A549 (cell line): ENCODE results near the gene TENM3. TPM values are rescaled to one million over a fixed set of nuclear protein-coding genes. Genes with fewer than 3 reads are reported as not detected.

Experiments used
- ATAC-seq, 2 experiments: fragments of 200-7000 bp in 1 of 2; fragments of >200 bp in 1 of 2; cut with Nextera tagmentation in 1 of 2; cut with Tn5 transposase in 1 of 2; 3 replicates each; pipeline versions ENCODE4 v1.8.0 to v1.9.1; 2018 to 2020; ENCODE audit warnings: mild to moderate bottlenecking in 1 of 2, moderate library complexity in 1 of 2
- CTCF ChIA-PET: fragments of 300-600 bp; sonication (Branson Sonifier 250); formaldehyde crosslinking; extraction: SDS; loops from one replicate; lab custom pipeline; 2021; ENCODE audit warnings: antibody characterized with exemption, inconsistent platforms; lab: Yijun Ruan, JAX
- POLR2A ChIA-PET: fragments of 350-600 bp; formaldehyde crosslinking; extraction: SDS; loops from one replicate; lab custom pipeline; 2021; ENCODE audit warnings: antibody characterized with exemption, inconsistent platforms; lab: Yijun Ruan, JAX
- DNase-seq, 2 experiments: peaks; one replicate each; pipeline versions ENCODE4 v3.0.0 to v3.0.0-alpha.2; 2011 to 2016; ENCODE audit warnings: low read depth in 1 of 2, low spot score in 1 of 2
- FAIRE-seq: peaks from 2 replicates; lab custom pipeline; 2011; peaks lifted over from hg19 to GRCh38; lab: Jason Lieb, UNC
- H3K27ac ChIP-seq, 2 experiments: fragments of >200 bp; sonication (Bioruptor Twin); formaldehyde crosslinking; 3 replicates each; pipeline ENCODE4 v1.5.1; 2016 to 2017
- H3K4me1 ChIP-seq: fragments of >200 bp; sonication (Bioruptor Twin); formaldehyde crosslinking; 3 replicates; pipeline ENCODE4 v1.6.1; 2016
- H3K4me2 ChIP-seq: fragments of >200 bp; sonication (Bioruptor Twin); formaldehyde crosslinking; 3 replicates; pipeline ENCODE4 v1.6.1; 2016
- H3K4me3 ChIP-seq: fragments of >200 bp; sonication (Bioruptor Twin); formaldehyde crosslinking; 3 replicates; pipeline ENCODE4 v1.5.1; 2016
- H3K9me3 ChIP-seq: fragments of >200 bp; sonication (Bioruptor Twin); formaldehyde crosslinking; 3 replicates; pipeline ENCODE4 v1.6.1; 2016
- ATOH8 ChIP-seq: fragments of 250-450 bp; sonication (Bioruptor Pico); IDR thresholded peaks from 2 replicates; pipeline ENCODE4 v1.5.0; 2020; ENCODE audit warnings: low read depth, mild to moderate bottlenecking, moderate library complexity
- BHLHE40 ChIP-seq: IDR thresholded peaks from 2 replicates; pipeline ENCODE4 v1.6.1; 2012; ENCODE audit warnings: low read depth, low read length, inconsistent platforms
- CBX2 ChIP-seq: fragments of 200-600 bp; sonication (generic); IDR thresholded peaks from 2 replicates; pipeline ENCODE4 v1.6.1; 2016; ENCODE audit warnings: low read depth, mild to moderate bottlenecking, borderline replicate concordance
- CEBPB ChIP-seq, 2 experiments: fragments of >200 bp in 1 of 2; sonication (Bioruptor Twin) in 1 of 2; formaldehyde crosslinking in 1 of 2; IDR thresholded peaks; 2 replicates each; pipeline ENCODE4 v1.6.1; 2012 to 2016
- E2F6 ChIP-seq: IDR thresholded peaks from 2 replicates; pipeline ENCODE4 v1.6.1; 2012; ENCODE audit warnings: low read depth, borderline replicate concordance
- EP300 ChIP-seq, 2 experiments: fragments of >200 bp; sonication (Bioruptor Twin); formaldehyde crosslinking; IDR thresholded peaks; 2 replicates in 1 of 2; 3 replicates in 1 of 2; pipeline ENCODE4 v1.6.1; 2016 to 2017
- ESRRA ChIP-seq: fragments of 150-350 bp; IDR thresholded peaks from 2 replicates; pipeline ENCODE4 v1.6.1; 2014; ENCODE audit warnings: mild to moderate bottlenecking, low read length, borderline replicate concordance
- FOSB ChIP-seq: fragments of 250-450 bp; sonication (Bioruptor Pico); IDR thresholded peaks from 2 replicates; pipeline ENCODE4 v1.5.0; 2020; ENCODE audit warnings: mild to moderate bottlenecking, moderate library complexity
- HDAC2 ChIP-seq: fragments of 200-600 bp; sonication (generic); IDR thresholded peaks from 2 replicates; pipeline ENCODE4 v1.6.1; 2016
- HOXB13 ChIP-seq: fragments of 250-450 bp; sonication (Bioruptor Pico); IDR thresholded peaks from 2 replicates; pipeline ENCODE4 v1.5.0; 2020; ENCODE audit warnings: low read depth, mild to moderate bottlenecking, moderate library complexity
- JUN ChIP-seq, 2 experiments: fragments of >200 bp; sonication (Bioruptor Twin); formaldehyde crosslinking; IDR thresholded peaks; 2 replicates in 1 of 2; 3 replicates in 1 of 2; pipeline ENCODE4 v1.6.1; 2016 to 2017
- JUNB ChIP-seq: fragments of >200 bp; sonication (Bioruptor Twin); formaldehyde crosslinking; IDR thresholded peaks from 2 replicates; pipeline ENCODE4 v1.6.1; 2016
- MAFK ChIP-seq: fragments of 450-650 bp; IDR thresholded peaks from 2 replicates; pipeline ENCODE4 v1.6.1; 2014; ENCODE audit not compliant: partially characterized antibody
- PHF8 ChIP-seq: fragments of 200-600 bp; sonication (generic); IDR thresholded peaks from 2 replicates; pipeline ENCODE4 v1.6.1; 2016; ENCODE audit warnings: low read depth, mild to moderate bottlenecking, antibody characterized with exemption, moderate library complexity, borderline replicate concordance
- POLR2A ChIP-seq: IDR thresholded peaks from 2 replicates; pipeline ENCODE4 v1.6.1; 2012; ENCODE audit warnings: mild to moderate bottlenecking, low read length
- RAD21 ChIP-seq, 2 experiments: fragments of >200 bp in 1 of 2; sonication (Bioruptor Twin) in 1 of 2; formaldehyde crosslinking in 1 of 2; IDR thresholded peaks in 1 of 2; conservative IDR thresholded peaks in 1 of 2; 2 replicates in 1 of 2; 3 replicates in 1 of 2; pipeline ENCODE4 v1.6.1; 2012 to 2018; ENCODE audit warnings: inconsistent platforms in 1 of 2
- RFX5 ChIP-seq: fragments of 450-650 bp; IDR thresholded peaks from 2 replicates; pipeline ENCODE4 v1.7.1; 2014; ENCODE audit warnings: antibody characterized with exemption, mild to moderate bottlenecking, moderate library complexity
- TFCP2L1 ChIP-seq: fragments of 250-450 bp; sonication (Bioruptor Pico); IDR thresholded peaks from 2 replicates; pipeline ENCODE4 v1.5.0; 2021; ENCODE audit warnings: mild to moderate bottlenecking
- TP53 ChIP-seq: fragments of 250-450 bp; sonication (Bioruptor Pico); IDR thresholded peaks from 2 replicates; pipeline ENCODE4 v1.5.0; 2021; ENCODE audit warnings: mild to moderate bottlenecking, moderate library complexity
- WGBS: methylation state at CpG from one replicate; pipeline ENCODE4 v1.1.6; 2017; ENCODE audit errors: missing lambda C conversion rate; 5-methylcytosine and 5-hydroxymethylcytosine counted together
- polyA plus RNA-seq, 4 experiments: library from polyadenylated mRNA; depleted of rRNA in 3 of 4; stranded (reverse); fragments of >200 nt; fragmentation: RNase III in 1 of 4; extraction: RNeasy Plus Mini Kit Qiagen cat#74134 plus additional on column Dnase treatment in 1 of 4; gene quantifications; 2 replicates in 3 of 4; 3 replicates in 1 of 4; pipeline ENCODE4 v1.2.3, GENCODE V29; 2011 to 2017
- TF ChIP-seq, protein P1 (sequence below): IDR thresholded peaks from 2 replicates; pipeline ENCODE4 v1.6.1; 2012
- TF ChIP-seq, protein P2 (sequence below): IDR thresholded peaks from 2 replicates; pipeline ENCODE4 v1.6.1; 2012
- TF ChIP-seq, protein P3 (sequence below): fragments of >200 bp; sonication (Bioruptor Twin); formaldehyde crosslinking; IDR thresholded peaks from 3 replicates; pipeline ENCODE4 v1.5.1; 2016

TENM3 gene
- polyA plus RNA-seq, 2 of the 4 experiments (the other 2 are of a cell fraction) = 2.4 to 7.3 TPM

DNA sequence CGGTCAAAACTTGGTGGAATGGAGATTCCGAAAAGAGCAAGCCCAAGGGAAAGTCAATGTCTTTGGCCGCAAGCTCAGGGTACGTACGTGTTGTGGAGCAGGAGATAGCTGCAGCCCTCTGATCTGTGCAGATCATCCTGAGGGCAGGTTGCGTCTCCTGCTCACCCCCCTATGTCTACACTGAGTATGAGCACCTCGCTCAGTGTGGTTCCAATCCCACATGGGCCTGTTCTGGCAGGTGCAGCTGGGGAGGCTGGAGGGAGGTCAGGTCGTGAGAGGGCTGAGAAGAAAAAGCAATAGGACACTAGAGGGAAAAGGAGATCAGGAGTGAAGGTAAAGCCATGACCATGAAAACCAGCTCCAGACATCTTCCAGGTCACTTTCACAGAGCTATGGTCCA is 531.9 kb downstream of the TENM3 start:
- 49% methylated on average over 8 of the region's 8 CpGs for WGBS
- no peaks in the 10 kb centered on the region for H3K9me3 ChIP-seq
- TF ChIP-seq, protein P1, sequence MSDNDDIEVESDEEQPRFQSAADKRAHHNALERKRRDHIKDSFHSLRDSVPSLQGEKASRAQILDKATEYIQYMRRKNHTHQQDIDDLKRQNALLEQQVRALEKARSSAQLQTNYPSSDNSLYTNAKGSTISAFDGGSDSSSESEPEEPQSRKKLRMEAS = no peak
- TF ChIP-seq E2F6 (no peak), EP300 (IDR thresholded peaks at IDR 0.05) (no peak), PHF8 (no peak), TP53 (CRISPR knock-in tag) (no peak), JUN (IDR thresholded peaks at IDR 0.05) (no peak), TFCP2L1 (no peak), RFX5 (no peak), HOXB13 (CRISPR knock-in tag) (no peak), BHLHE40 (no peak), CBX2 (no peak)
- TF ChIP-seq, protein P2, sequence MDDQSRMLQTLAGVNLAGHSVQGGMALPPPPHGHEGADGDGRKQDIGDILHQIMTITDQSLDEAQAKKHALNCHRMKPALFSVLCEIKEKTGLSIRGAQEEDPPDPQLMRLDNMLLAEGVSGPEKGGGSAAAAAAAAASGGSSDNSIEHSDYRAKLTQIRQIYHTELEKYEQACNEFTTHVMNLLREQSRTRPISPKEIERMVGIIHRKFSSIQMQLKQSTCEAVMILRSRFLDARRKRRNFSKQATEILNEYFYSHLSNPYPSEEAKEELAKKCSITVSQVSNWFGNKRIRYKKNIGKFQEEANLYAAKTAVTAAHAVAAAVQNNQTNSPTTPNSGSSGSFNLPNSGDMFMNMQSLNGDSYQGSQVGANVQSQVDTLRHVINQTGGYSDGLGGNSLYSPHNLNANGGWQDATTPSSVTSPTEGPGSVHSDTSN = no peak
- CTCF ChIA-PET = no interaction called here
- no peaks in the 10 kb centered on the region for H3K4me1 ChIP-seq
- no peak for FAIRE-seq
- H3K4me2 ChIP-seq = no peak overlapping the region
- ATAC-seq = no peak
- DNase-seq = no peak
- no peak overlapping the region for H3K27ac ChIP-seq
- POLR2A ChIA-PET = no interaction called here
- H3K4me3 ChIP-seq = no peak overlapping the region

DNA sequence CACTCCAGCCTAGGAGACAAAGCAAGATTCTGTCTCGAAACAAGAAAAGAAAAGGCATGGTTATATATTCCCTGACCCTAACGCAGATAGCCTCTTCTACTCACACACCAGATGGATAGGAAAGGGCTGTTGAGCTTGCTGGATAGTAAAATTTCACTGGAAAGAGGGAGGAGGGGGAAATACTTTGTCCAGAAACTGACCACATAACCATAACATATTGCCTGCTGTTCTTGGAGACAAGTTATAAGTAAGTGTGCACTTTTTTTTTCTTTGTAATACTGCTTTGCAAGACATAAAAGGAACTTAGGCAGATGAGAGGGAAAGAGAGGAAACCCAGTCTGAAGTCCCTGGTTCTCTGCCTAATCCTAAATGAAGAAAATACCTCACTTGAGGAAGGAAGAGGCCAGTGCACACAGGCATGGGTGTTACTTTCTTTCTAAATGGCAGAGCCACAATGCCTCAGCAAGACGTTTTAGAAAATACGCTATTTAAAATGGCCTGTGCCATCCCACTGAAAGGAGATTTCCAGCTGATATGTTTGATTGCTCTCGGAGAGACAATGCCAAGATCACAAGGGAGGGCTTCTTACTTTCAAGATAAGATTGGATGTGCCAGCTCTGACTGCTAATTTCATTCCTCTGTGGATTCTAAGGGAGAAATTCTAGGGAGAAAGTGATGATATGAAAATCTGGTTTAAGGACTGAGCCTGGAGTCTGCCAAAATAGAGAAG is 533.3 kb downstream of the TENM3 start:
- 25% methylated on average over 5 of the region's 5 CpGs for WGBS
- no peak for FAIRE-seq
- CTCF ChIA-PET = no interaction called here

More for the DNA sequence above, 533.3 kb downstream of the TENM3 start:
- TF ChIP-seq FOSB (CRISPR knock-in tag) (no peak), ESRRA (no peak), POLR2A (no peak), HOXB13 (CRISPR knock-in tag) (no peak), EP300 (IDR thresholded peaks at IDR 0.05) (no peak), TFCP2L1 (no peak), RAD21 (conservative IDR thresholded peaks at IDR 0.05 in 1 of 2, IDR thresholded peaks at IDR 0.05 in 1 of 2) (no peak), ATOH8 (CRISPR knock-in tag) (no peak), JUNB (no peak), MAFK (no peak), HDAC2 (no peak), E2F6 (no peak), CEBPB (IDR thresholded peaks at IDR 0.05) (no peak)
- TF ChIP-seq, protein P3, sequence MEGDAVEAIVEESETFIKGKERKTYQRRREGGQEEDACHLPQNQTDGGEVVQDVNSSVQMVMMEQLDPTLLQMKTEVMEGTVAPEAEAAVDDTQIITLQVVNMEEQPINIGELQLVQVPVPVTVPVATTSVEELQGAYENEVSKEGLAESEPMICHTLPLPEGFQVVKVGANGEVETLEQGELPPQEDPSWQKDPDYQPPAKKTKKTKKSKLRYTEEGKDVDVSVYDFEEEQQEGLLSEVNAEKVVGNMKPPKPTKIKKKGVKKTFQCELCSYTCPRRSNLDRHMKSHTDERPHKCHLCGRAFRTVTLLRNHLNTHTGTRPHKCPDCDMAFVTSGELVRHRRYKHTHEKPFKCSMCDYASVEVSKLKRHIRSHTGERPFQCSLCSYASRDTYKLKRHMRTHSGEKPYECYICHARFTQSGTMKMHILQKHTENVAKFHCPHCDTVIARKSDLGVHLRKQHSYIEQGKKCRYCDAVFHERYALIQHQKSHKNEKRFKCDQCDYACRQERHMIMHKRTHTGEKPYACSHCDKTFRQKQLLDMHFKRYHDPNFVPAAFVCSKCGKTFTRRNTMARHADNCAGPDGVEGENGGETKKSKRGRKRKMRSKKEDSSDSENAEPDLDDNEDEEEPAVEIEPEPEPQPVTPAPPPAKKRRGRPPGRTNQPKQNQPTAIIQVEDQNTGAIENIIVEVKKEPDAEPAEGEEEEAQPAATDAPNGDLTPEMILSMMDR = no peak
- TF ChIP-seq, protein P1 = no peak
- TF ChIP-seq, all 56 proteins: peak for 0
- H3K4me1 ChIP-seq = no peaks in the 10 kb centered on the region
- H3K4me2 ChIP-seq = no peak overlapping the region
- H3K9me3 ChIP-seq = no peaks in the 10 kb centered on the region
- no peak overlapping the region for H3K4me3 ChIP-seq
- ATAC-seq (no peak), DNase-seq (no peak)
- POLR2A ChIA-PET = no interaction called here
- H3K27ac ChIP-seq = no peak overlapping the region
